Loucy (cell line): Measurements from ENCODE around the gene MYBBP1A.

Experiments used
- H2AFZ ChIP-seq: fragments of 200-600 bp; sonication (generic); 2 replicates; pipeline ENCODE4 v1.6.0; 2016; ENCODE audit warnings: antibody characterized with exemption, mild to moderate bottlenecking, low read length, moderate library complexity
- H3F3A ChIP-seq: fragments of 200-600 bp; 2 replicates; pipeline ENCODE4 v1.6.0; 2016; ENCODE audit warnings: antibody characterized with exemption, low read depth, mild to moderate bottlenecking
- H3K27me3 ChIP-seq: fragments of 200-600 bp; sonication (generic); 2 replicates; pipeline ENCODE4 v1.6.1; 2014; ENCODE audit warnings: low read length, mild to moderate bottlenecking; ENCODE audit not compliant: insufficient read depth, poor library complexity, severe bottlenecking
- H3K36me3 ChIP-seq: fragments of 200-600 bp; sonication (generic); 2 replicates; pipeline ENCODE4 v1.6.1; 2016; ENCODE audit warnings: low read length; ENCODE audit not compliant: insufficient read depth
- H3K4me1 ChIP-seq: fragments of 200-600 bp; sonication (generic); 2 replicates; pipeline ENCODE4 v1.5.1; 2014; ENCODE audit warnings: low read length, mild to moderate bottlenecking; ENCODE audit not compliant: insufficient read depth, poor library complexity, severe bottlenecking
- H3K4me2 ChIP-seq: fragments of 200-600 bp; sonication (generic); 2 replicates; pipeline ENCODE4 v1.6.0; 2014; ENCODE audit warnings: antibody characterized with exemption, low read length, low read depth, mild to moderate bottlenecking; ENCODE audit not compliant: poor library complexity, severe bottlenecking
- H3K4me3 ChIP-seq: fragments of 200-600 bp; sonication (generic); 2 replicates; pipeline ENCODE4 v1.5.1; 2014; ENCODE audit warnings: low read length, mild to moderate bottlenecking, mixed read lengths; ENCODE audit not compliant: poor library complexity, severe bottlenecking
- H3K79me2 ChIP-seq: fragments of 200-600 bp; sonication (generic); 2 replicates; pipeline ENCODE4 v1.6.1; 2014; ENCODE audit warnings: low read length; ENCODE audit not compliant: insufficient read depth
- H3K9ac ChIP-seq: fragments of 200-600 bp; sonication (generic); 2 replicates; pipeline ENCODE4 v1.6.0; 2014; ENCODE audit warnings: mild to moderate bottlenecking, low read depth, low read length, moderate library complexity; ENCODE audit not compliant: poor library complexity, severe bottlenecking
- H3K9me2 ChIP-seq: fragments of 200-600 bp; sonication (generic); replicated peaks from 2 replicates; pipeline ENCODE4 v1.6.1; 2016; ENCODE audit warnings: low read depth, low read length, mixed read lengths
- H3K9me3 ChIP-seq: fragments of 200-600 bp; sonication (generic); 2 replicates; pipeline ENCODE4 v1.6.1; 2014; ENCODE audit warnings: mild to moderate bottlenecking, antibody characterized with exemption, low read length, low read depth; ENCODE audit not compliant: insufficient read depth
- H4K20me1 ChIP-seq: fragments of 200-600 bp; sonication (generic); 2 replicates; pipeline ENCODE4 v1.6.0; 2014; ENCODE audit warnings: antibody characterized with exemption, low read length, mild to moderate bottlenecking; ENCODE audit not compliant: insufficient read depth, poor library complexity, severe bottlenecking
- EZH2phosphoT487 ChIP-seq: fragments of 200-600 bp; IDR thresholded peaks from 2 replicates; pipeline ENCODE4 v1.6.1; 2018; ENCODE audit warnings: antibody characterized with exemption, mild to moderate bottlenecking, moderate library complexity, borderline replicate concordance
- TF ChIP-seq, protein P1 (sequence below): fragments of 200-600 bp; sonication (generic); conservative IDR thresholded peaks from 2 replicates; pipeline ENCODE4 v1.5.1; 2014; ENCODE audit warnings: mild to moderate bottlenecking, antibody characterized with exemption, low read length

MYBBP1A gene

DNA sequence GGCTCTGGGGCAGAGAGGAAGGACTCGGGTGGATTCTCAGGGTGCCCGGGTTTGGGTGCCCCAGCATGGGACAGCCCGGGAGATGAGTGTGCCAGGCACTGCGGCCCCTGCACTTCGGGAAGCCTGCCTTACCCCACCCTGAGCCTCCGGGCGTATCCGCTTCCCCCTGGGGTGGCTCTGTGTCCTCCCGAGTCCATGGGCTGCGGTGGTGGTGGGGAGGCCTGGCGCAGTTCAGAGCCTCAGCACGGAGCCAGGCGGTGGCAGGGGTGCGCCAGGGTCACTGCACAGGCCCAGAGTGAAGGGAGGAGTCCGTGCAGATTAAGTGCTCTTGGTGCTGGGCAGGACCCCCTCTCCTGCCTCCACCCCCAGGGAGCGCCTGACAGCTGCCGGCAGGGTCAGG is 20.7 kb downstream of the MYBBP1A start:
- Histone ChIP-seq H3K9me2 (no peaks in the 10 kb centered on the region), H3F3A (no peaks in the 10 kb centered on the region), H4K20me1 (no peaks in the 10 kb centered on the region), H3K9ac (no peak overlapping the region), H3K79me2 (no peaks in the 10 kb centered on the region), H3K27me3 (no peaks in the 10 kb centered on the region), H3K36me3 (peaks cover 11% of the 10 kb centered on the region; the same call in 1 of the 2 replicates), H3K9me3 (no peaks in the 10 kb centered on the region), H3K4me2 (no peak overlapping the region), H2AFZ (no peak overlapping the region), H3K4me3 (no peak overlapping the region), H3K4me1 (no peaks in the 10 kb centered on the region)
- TF ChIP-seq, protein P1, sequence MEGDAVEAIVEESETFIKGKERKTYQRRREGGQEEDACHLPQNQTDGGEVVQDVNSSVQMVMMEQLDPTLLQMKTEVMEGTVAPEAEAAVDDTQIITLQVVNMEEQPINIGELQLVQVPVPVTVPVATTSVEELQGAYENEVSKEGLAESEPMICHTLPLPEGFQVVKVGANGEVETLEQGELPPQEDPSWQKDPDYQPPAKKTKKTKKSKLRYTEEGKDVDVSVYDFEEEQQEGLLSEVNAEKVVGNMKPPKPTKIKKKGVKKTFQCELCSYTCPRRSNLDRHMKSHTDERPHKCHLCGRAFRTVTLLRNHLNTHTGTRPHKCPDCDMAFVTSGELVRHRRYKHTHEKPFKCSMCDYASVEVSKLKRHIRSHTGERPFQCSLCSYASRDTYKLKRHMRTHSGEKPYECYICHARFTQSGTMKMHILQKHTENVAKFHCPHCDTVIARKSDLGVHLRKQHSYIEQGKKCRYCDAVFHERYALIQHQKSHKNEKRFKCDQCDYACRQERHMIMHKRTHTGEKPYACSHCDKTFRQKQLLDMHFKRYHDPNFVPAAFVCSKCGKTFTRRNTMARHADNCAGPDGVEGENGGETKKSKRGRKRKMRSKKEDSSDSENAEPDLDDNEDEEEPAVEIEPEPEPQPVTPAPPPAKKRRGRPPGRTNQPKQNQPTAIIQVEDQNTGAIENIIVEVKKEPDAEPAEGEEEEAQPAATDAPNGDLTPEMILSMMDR = no peak
- no peak for TF ChIP-seq EZH2phosphoT487

- Histone ChIP-seq H3K4me1 (no peaks in the 10 kb centered on the region), H3F3A (no peaks in the 10 kb centered on the region), H3K4me2 (no peak overlapping the region), H2AFZ (no peak overlapping the region), H3K9ac (no peak overlapping the region), H4K20me1 (no peaks in the 10 kb centered on the region), H3K27me3 (no peaks in the 10 kb centered on the region), H3K9me3 (no peaks in the 10 kb centered on the region), H3K36me3 (peaks cover 11% of the 10 kb centered on the region; the same call in 1 of the 2 replicates), H3K79me2 (no peaks in the 10 kb centered on the region), H3K9me2 (no peaks in the 10 kb centered on the region), H3K4me3 (no peak overlapping the region)
- TF ChIP-seq EZH2phosphoT487 = no peak
These were observed 21.4 kb downstream of the MYBBP1A start for GRCh38 chr17:4533523-4534504.

DNA sequence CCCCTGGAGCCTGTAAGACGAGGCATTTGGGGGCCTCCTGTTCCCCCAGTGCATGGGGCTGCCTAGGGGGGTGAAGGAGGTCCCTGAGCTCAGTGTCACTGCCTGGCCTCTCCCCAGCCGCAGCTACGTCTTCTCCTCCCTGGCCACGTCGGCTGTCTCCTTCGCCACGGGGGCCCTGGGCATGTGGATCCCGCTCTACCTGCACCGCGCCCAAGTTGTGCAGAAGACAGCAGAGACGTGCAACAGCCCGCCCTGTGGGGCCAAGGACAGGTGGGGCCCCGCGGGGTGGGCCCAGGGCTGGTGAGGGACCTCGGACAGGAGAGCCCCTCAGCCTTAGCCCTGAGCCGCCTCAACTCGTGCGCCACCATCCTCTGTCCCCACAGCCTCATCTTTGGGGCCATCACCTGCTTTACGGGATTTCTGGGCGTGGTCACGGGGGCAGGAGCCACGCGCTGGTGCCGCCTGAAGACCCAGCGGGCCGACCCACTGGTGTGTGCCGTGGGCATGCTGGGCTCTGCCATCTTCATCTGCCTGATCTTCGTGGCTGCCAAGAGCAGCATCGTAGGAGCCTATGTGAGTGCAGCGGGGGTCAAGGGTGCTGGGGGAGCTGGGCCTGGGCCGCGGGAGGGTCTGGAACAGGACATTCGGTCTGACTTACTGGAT is 22.2 kb downstream of the MYBBP1A start:
- Histone ChIP-seq H4K20me1 (no peaks in the 10 kb centered on the region), H3K4me2 (no peak overlapping the region), H3K4me1 (no peaks in the 10 kb centered on the region), H3K9me3 (no peaks in the 10 kb centered on the region), H3K27me3 (no peaks in the 10 kb centered on the region), H3K9ac (no peak overlapping the region), H3K79me2 (no peaks in the 10 kb centered on the region), H3K9me2 (no peaks in the 10 kb centered on the region), H2AFZ (no peak overlapping the region), H3K4me3 (no peak overlapping the region), H3K36me3 (peaks cover 10% of the 10 kb centered on the region; the same call in 1 of the 2 replicates), H3F3A (no peaks in the 10 kb centered on the region)
- no peak for TF ChIP-seq EZH2phosphoT487
- TF ChIP-seq, protein P1 = no peak
